ENCODE measurements around the gene TTLL11.

GRCh38 chr9:121855476-121855875 is 237.6 kb downstream of the TTLL11 start:
- TF ChIP-seq CTCF (conservative IDR thresholded peaks at IDR 0.05): no peak
- no peak for TF ChIP-seq ZFX (IDR thresholded peaks at IDR 0.05)

All from C4-2B (cell line).